MM.1S (cell line): ENCODE results near the gene CCDC152.

Experiments
- EZH2 ChIP-seq: fragments of 300-600 bp; sonication (generic); optimal IDR thresholded peaks from 2 replicates; pipeline ENCODE3; 2017; ENCODE audit warnings: low read depth, mild to moderate bottlenecking, antibody characterized with exemption, low read length, mixed read lengths
- TF ChIP-seq, protein P1 (sequence below): fragments of 300-600 bp; sonication (generic); IDR thresholded peaks from 2 replicates; pipeline ENCODE4 v1.5.1; 2016; ENCODE audit warnings: antibody characterized with exemption, low read length, mixed read lengths

DNA sequence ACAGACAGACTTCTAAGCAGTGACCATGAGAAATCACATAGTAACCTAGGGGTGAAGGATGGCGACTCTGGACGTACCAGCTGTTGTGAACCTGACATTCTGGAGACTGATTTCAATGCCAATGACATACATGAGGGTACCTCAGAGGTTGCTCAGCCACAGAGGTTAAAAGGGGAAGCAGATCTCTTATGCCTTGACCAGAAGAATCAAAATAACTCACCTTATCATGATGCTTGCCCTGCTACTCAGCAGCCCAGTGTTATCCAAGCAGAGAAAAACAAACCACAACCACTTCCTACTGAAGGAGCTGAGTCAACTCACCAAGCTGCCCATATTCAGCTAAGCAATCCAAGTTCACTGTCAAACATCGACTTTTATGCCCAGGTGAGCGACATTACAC, 38.0 kb upstream of the CCDC152 start:
- TF ChIP-seq, protein P1, sequence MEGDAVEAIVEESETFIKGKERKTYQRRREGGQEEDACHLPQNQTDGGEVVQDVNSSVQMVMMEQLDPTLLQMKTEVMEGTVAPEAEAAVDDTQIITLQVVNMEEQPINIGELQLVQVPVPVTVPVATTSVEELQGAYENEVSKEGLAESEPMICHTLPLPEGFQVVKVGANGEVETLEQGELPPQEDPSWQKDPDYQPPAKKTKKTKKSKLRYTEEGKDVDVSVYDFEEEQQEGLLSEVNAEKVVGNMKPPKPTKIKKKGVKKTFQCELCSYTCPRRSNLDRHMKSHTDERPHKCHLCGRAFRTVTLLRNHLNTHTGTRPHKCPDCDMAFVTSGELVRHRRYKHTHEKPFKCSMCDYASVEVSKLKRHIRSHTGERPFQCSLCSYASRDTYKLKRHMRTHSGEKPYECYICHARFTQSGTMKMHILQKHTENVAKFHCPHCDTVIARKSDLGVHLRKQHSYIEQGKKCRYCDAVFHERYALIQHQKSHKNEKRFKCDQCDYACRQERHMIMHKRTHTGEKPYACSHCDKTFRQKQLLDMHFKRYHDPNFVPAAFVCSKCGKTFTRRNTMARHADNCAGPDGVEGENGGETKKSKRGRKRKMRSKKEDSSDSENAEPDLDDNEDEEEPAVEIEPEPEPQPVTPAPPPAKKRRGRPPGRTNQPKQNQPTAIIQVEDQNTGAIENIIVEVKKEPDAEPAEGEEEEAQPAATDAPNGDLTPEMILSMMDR, result no peak
- TF ChIP-seq EZH2, result no peak
